Panc1 (cell line): ENCODE measurements around the gene LUC7L. TPM values are rescaled to one million over a fixed set of nuclear protein-coding genes. Genes with fewer than 3 reads are reported as not detected.

Experiments used
- ATAC-seq: fragments of 200-7000 bp; cut with Tn5 transposase; 2 replicates; pipeline ENCODE4 v1.9.1; 2020; ENCODE audit warnings: mild to moderate bottlenecking, moderate library complexity
- BruUV-seq: library from RNA; stranded (reverse); fragments of 400-500 nt; replicated peaks from 2 replicates; lab custom pipeline; 2021; lab: Mats Ljungman, UMichigan
- CTCF ChIA-PET: fragments of 300-600 bp; sonication (Branson Sonifier 250); formaldehyde crosslinking; loops from one replicate; lab custom pipeline; 2022; ENCODE audit warnings: antibody characterized with exemption; lab: Charles Lee
- POLR2A ChIA-PET: fragments of 300-600 bp; sonication (Branson Sonifier 250); formaldehyde crosslinking; loops from one replicate; lab custom pipeline; 2022; ENCODE audit warnings: antibody characterized with exemption; lab: Charles Lee
- DNase-seq: peaks from one replicate; pipeline ENCODE4 v3.0.0-alpha.2; 2010; ENCODE audit warnings: low read depth, low spot score
- H3K27ac ChIP-seq: 2 replicates; pipeline ENCODE4 v1.5.1; 2011; ENCODE audit warnings: mild to moderate bottlenecking, low read length, inconsistent platforms
- H3K27me3 ChIP-seq: fragments of 200-500 bp; sonication (Bioruptor generic); 2 replicates; pipeline ENCODE4 v1.6.0; 2014; ENCODE audit warnings: low read length, inconsistent platforms; ENCODE audit not compliant: control insufficient read depth, insufficient read depth
- H3K36me3 ChIP-seq: fragments of 200-500 bp; sonication (Bioruptor generic); 2 replicates; pipeline ENCODE4 v1.5.1; 2014; ENCODE audit warnings: inconsistent platforms, mild to moderate bottlenecking, low read length, moderate library complexity; ENCODE audit not compliant: control insufficient read depth, insufficient read depth
- H3K4me1 ChIP-seq: 2 replicates; pipeline ENCODE4 v1.5.1; 2011; ENCODE audit warnings: inconsistent platforms, mild to moderate bottlenecking, low read length, moderate library complexity; ENCODE audit not compliant: control insufficient read depth, insufficient read depth
- H3K4me3 ChIP-seq, 2 experiments: 2 replicates each; pipeline ENCODE4 v1.5.1; 2011 to 2012; ENCODE audit warnings: low read depth in 2 of 2, low read length in 2 of 2, mild to moderate bottlenecking in 2 of 2, inconsistent platforms in 1 of 2, moderate library complexity in 1 of 2
- H3K9me3 ChIP-seq: fragments of 200-500 bp; sonication (Bioruptor generic); 2 replicates; pipeline ENCODE4 v1.5.1; 2014; ENCODE audit warnings: low read depth, mild to moderate bottlenecking, inconsistent platforms, low read length, moderate library complexity; ENCODE audit not compliant: control insufficient read depth, insufficient read depth
- POLR2AphosphoS5 ChIP-seq: IDR thresholded peaks from 2 replicates; pipeline ENCODE4 v1.6.1; 2012; ENCODE audit warnings: mild to moderate bottlenecking, low read depth, low read length, moderate library complexity
- SIN3A ChIP-seq: IDR thresholded peaks from 2 replicates; pipeline ENCODE4 v1.6.1; 2012; ENCODE audit warnings: low read depth, mild to moderate bottlenecking, low read length, moderate library complexity, borderline replicate concordance; ENCODE audit not compliant: insufficient read depth
- TCF7L2 ChIP-seq: IDR thresholded peaks from 2 replicates; pipeline ENCODE4 v1.6.1; 2011; ENCODE audit warnings: mild to moderate bottlenecking, low read depth, low read length, inconsistent platforms
- in situ Hi-C: cut with HindIII; loops from 2 replicates; pipeline ENCODE4 v1.10.0; 2016; ENCODE audit warnings: low sequenced_read_pairs, low pct_unique_long_range_greater_than_20kb
- intact Hi-C: fragments of 100-400 bp; cut with micrococcal nuclease; formaldehyde crosslinking; loops from one replicate; pipeline ENCODE4 v1.10.0; 2022; ENCODE audit not compliant: unreplicated experiment
- total RNA-seq: library from RNA; stranded (reverse); gene quantifications from one replicate; pipeline ENCODE4 v1.2.1, GENCODE V29; 2021; ENCODE audit not compliant: unreplicated experiment
- TF ChIP-seq, protein P1 (sequence below): fragments of 450-650 bp; IDR thresholded peaks from 2 replicates; pipeline ENCODE4 v1.5.1; 2017; ENCODE audit warnings: mild to moderate bottlenecking
- TF ChIP-seq, protein P2 (sequence below), 2 experiments: IDR thresholded peaks; 2 replicates each; pipeline ENCODE4 v1.6.1; 2011 to 2012; ENCODE audit warnings: low read depth in 2 of 2, control low read depth in 1 of 2, low read length in 1 of 2, mild to moderate bottlenecking in 1 of 2, moderate library complexity in 1 of 2; ENCODE audit not compliant: insufficient read depth in 1 of 2

The LUC7L gene
- total RNA-seq, 1 experiment from 2014 or later = 75.3 TPM

DNA sequence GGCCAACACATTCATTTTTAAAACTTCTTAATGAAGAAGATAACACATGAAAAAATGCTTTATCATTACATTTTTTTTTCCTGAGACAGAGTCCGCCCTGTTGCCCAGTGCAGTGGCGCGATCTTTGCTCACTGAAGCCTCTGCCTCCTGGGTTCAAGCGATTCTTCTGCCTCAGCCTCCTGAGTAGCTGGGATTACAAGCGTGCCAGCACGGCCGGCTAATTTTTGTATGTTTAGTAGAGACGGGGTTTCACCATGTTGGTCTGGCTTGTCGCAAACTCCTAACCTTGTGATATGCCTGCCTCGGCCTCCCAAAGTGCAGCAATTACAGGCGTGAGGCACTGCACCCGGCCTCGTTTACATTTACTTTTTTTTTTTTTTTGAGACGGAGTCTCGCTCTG is 35.8 kb downstream of the LUC7L start:
- H3K36me3 ChIP-seq = peaks cover 28% of the 10 kb centered on the region
- DNase-seq (no peak), ATAC-seq (no peak)
- H3K27ac ChIP-seq = no peak overlapping the region
- in situ Hi-C loops (no loop called here), intact Hi-C loops (no loop called here)
- H3K4me1 ChIP-seq = no peaks in the 10 kb centered on the region
- ChIA-PET CTCF (interaction anchor here (0.7 kb wide), 1 partner anchor 169 kb away, joined by 7 read pairs; no protein-coding TSS in a partner anchor), POLR2A (no interaction called here)
- no peak overlapping the region for H3K4me3 ChIP-seq
- BruUV-seq = no TSS peak
- no peaks in the 10 kb centered on the region for H3K9me3 ChIP-seq
- TF ChIP-seq, protein P1, sequence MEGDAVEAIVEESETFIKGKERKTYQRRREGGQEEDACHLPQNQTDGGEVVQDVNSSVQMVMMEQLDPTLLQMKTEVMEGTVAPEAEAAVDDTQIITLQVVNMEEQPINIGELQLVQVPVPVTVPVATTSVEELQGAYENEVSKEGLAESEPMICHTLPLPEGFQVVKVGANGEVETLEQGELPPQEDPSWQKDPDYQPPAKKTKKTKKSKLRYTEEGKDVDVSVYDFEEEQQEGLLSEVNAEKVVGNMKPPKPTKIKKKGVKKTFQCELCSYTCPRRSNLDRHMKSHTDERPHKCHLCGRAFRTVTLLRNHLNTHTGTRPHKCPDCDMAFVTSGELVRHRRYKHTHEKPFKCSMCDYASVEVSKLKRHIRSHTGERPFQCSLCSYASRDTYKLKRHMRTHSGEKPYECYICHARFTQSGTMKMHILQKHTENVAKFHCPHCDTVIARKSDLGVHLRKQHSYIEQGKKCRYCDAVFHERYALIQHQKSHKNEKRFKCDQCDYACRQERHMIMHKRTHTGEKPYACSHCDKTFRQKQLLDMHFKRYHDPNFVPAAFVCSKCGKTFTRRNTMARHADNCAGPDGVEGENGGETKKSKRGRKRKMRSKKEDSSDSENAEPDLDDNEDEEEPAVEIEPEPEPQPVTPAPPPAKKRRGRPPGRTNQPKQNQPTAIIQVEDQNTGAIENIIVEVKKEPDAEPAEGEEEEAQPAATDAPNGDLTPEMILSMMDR = no peak
- TF ChIP-seq TCF7L2 (no peak), POLR2AphosphoS5 (no peak), SIN3A (no peak)
- TF ChIP-seq, protein P2, sequence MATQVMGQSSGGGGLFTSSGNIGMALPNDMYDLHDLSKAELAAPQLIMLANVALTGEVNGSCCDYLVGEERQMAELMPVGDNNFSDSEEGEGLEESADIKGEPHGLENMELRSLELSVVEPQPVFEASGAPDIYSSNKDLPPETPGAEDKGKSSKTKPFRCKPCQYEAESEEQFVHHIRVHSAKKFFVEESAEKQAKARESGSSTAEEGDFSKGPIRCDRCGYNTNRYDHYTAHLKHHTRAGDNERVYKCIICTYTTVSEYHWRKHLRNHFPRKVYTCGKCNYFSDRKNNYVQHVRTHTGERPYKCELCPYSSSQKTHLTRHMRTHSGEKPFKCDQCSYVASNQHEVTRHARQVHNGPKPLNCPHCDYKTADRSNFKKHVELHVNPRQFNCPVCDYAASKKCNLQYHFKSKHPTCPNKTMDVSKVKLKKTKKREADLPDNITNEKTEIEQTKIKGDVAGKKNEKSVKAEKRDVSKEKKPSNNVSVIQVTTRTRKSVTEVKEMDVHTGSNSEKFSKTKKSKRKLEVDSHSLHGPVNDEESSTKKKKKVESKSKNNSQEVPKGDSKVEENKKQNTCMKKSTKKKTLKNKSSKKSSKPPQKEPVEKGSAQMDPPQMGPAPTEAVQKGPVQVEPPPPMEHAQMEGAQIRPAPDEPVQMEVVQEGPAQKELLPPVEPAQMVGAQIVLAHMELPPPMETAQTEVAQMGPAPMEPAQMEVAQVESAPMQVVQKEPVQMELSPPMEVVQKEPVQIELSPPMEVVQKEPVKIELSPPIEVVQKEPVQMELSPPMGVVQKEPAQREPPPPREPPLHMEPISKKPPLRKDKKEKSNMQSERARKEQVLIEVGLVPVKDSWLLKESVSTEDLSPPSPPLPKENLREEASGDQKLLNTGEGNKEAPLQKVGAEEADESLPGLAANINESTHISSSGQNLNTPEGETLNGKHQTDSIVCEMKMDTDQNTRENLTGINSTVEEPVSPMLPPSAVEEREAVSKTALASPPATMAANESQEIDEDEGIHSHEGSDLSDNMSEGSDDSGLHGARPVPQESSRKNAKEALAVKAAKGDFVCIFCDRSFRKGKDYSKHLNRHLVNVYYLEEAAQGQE (IDR thresholded peaks at IDR 0.05; ENCODE audit: insufficient read depth in 1 of 2, low read depth in 2 of 2, low read length in 1 of 2) = no peak
- H3K27me3 ChIP-seq = no peaks in the 10 kb centered on the region

GRCh38 chr16:192686-193085 is 36.6 kb downstream of the LUC7L start:
- Histone ChIP-seq H3K27me3 (no peaks in the 10 kb centered on the region), H3K36me3 (peaks cover 24% of the 10 kb centered on the region), H3K4me1 (no peaks in the 10 kb centered on the region), H3K27ac (no peak overlapping the region), H3K4me3 (no peak overlapping the region), H3K9me3 (no peaks in the 10 kb centered on the region)
- POLR2A ChIA-PET = no interaction called here
- in situ Hi-C loops (no loop called here), intact Hi-C loops (no loop called here)
- CTCF ChIA-PET = no interaction called here
- TF ChIP-seq POLR2AphosphoS5 = no peak
- TF ChIP-seq, protein P1 = no peak
- TF ChIP-seq, protein P2 (IDR thresholded peaks at IDR 0.05; ENCODE audit: insufficient read depth in 1 of 2, low read depth in 2 of 2, low read length in 1 of 2) = no peak
- no peak for TF ChIP-seq TCF7L2
- TF ChIP-seq SIN3A = no peak
- ATAC-seq = no peak
- no TSS peak for BruUV-seq
- DNase-seq = no peak
